Measurements from ENCODE around the gene ELAVL1.

DNA sequence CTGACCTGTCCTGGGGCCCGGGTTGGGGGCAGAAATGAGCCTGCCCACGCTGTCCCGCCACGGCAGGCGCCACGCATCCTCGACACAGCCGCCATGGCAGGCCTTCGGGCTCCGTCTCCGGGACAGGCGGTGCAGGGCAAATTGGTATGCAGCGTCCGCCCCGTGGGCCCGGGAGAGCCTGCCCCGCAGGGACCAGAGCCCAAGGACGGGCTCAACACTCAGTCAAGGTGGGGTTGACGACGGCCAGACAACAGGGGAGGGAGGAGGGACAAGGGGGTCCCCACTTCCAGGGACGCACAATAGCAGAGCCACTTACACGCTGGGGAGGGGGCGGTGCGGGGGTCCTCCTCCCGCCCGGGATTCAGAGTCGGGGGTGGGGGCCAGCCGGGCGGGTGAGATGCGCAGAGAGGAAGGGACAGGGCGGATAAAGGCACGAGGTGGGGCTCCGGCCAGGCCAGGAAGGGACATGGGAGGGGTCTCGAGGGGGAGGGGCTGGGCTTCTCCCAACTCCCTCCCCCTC lies 80.7 kb downstream of the ELAVL1 start:
- TF ChIP-seq SP1 (IDR thresholded peaks at IDR 0.05) (no peak), FOXK2 (IDR thresholded peaks at IDR 0.05) (no peak), FOXM1 (IDR thresholded peaks at IDR 0.05; ENCODE audit: borderline replicate concordance) (no peak), ARNT (IDR thresholded peaks at IDR 0.05) (no peak), BHLHE40 (IDR thresholded peaks at IDR 0.05; ENCODE audit: borderline replicate concordance) (no peak), ELF4 (IDR thresholded peaks at IDR 0.05) (no peak), HDGF (IDR thresholded peaks at IDR 0.05; ENCODE audit: borderline replicate concordance) (no peak), CTBP1 (IDR thresholded peaks at IDR 0.05; ENCODE audit: borderline replicate concordance) (no peak)
- TF ChIP-seq, protein P1, sequence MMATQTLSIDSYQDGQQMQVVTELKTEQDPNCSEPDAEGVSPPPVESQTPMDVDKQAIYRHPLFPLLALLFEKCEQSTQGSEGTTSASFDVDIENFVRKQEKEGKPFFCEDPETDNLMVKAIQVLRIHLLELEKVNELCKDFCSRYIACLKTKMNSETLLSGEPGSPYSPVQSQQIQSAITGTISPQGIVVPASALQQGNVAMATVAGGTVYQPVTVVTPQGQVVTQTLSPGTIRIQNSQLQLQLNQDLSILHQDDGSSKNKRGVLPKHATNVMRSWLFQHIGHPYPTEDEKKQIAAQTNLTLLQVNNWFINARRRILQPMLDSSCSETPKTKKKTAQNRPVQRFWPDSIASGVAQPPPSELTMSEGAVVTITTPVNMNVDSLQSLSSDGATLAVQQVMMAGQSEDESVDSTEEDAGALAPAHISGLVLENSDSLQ (IDR thresholded peaks at IDR 0.05) = no peak

All from HEK293T (cell line).